CD4-positive, alpha-beta memory T cell (primary cell): ENCODE results near the gene APC2. TPM values are rescaled to one million over a fixed set of nuclear protein-coding genes. Genes with fewer than 3 reads are reported as not detected.

Experiments
- CTCF ChIA-PET: fragments of 350-600 bp; sonication (Branson Sonifier 250); formaldehyde crosslinking; loops from one replicate; lab custom pipeline; 2021; ENCODE audit warnings: inconsistent platforms; ENCODE audit not compliant: partially characterized antibody; lab: Charles Lee
- POLR2A ChIA-PET: fragments of 350-600 bp; sonication (Branson Sonifier 250); formaldehyde crosslinking; loops from one replicate; lab custom pipeline; 2021; ENCODE audit not compliant: partially characterized antibody; lab: Charles Lee
- DNase-seq, 5 donors: peaks; one replicate each; pipeline versions ENCODE4 v3.0.0 to v3.0.0-alpha.2; 2020 to 2022; ENCODE audit warnings: mixed read lengths in 1 of 5
- H3K27ac ChIP-seq: one replicate; pipeline ENCODE4 v1.7.0; 2013; ENCODE audit warnings: low read depth, low read length
- H3K27me3 ChIP-seq: 2 replicates; pipeline ENCODE4 v1.7.0; 2013; ENCODE audit warnings: mild to moderate bottlenecking, low read length, moderate library complexity; ENCODE audit not compliant: insufficient read depth
- H3K36me3 ChIP-seq: 2 replicates; pipeline ENCODE4 v1.7.0; 2013; ENCODE audit warnings: mild to moderate bottlenecking, low read length, moderate library complexity; ENCODE audit not compliant: insufficient read depth
- H3K4me1 ChIP-seq: 2 replicates; pipeline ENCODE4 v1.7.0; 2013; ENCODE audit warnings: mild to moderate bottlenecking, low read length, moderate library complexity; ENCODE audit not compliant: insufficient read depth
- H3K4me3 ChIP-seq, 2 donors: one replicate each; pipeline ENCODE4 v1.7.0; 2013; ENCODE audit warnings: low read length in 2 of 2, mild to moderate bottlenecking in 1 of 2
- H3K9me3 ChIP-seq, 2 donors: one replicate each; pipeline ENCODE4 v1.7.0; 2013; ENCODE audit warnings: low read length in 2 of 2, control low read depth in 1 of 2; ENCODE audit not compliant: control insufficient read depth in 1 of 2
- H3K27ac Mint-ChIP-seq, 7 donors: one replicate each; pipeline ENCODE4 v1.8.0; 2020 to 2021; ENCODE audit warnings: mixed read lengths in 7 of 7, mild to moderate bottlenecking in 6 of 7, inconsistent platforms in 3 of 7, moderate library complexity in 3 of 7
- H3K27me3 Mint-ChIP-seq, 2 donors: one replicate each; pipeline ENCODE4 v1.8.0; 2020 to 2021; ENCODE audit warnings: mixed read lengths in 2 of 2
- H3K36me3 Mint-ChIP-seq, 2 donors: one replicate each; pipeline ENCODE4 v1.8.0; 2020 to 2021; ENCODE audit warnings: mixed read lengths in 2 of 2, inconsistent platforms in 1 of 2, mild to moderate bottlenecking in 1 of 2
- H3K4me1 Mint-ChIP-seq, 4 donors: one replicate each; pipeline ENCODE4 v1.8.0; 2020 to 2021; ENCODE audit warnings: mixed read lengths in 4 of 4, mild to moderate bottlenecking in 1 of 4
- H3K4me3 Mint-ChIP-seq, 8 donors: one replicate each; pipeline ENCODE4 v1.8.0; 2020 to 2021; ENCODE audit warnings: mixed read lengths in 8 of 8, mild to moderate bottlenecking in 7 of 8, moderate library complexity in 6 of 8, inconsistent platforms in 3 of 8
- H3K9me3 Mint-ChIP-seq, 8 donors: one replicate each; pipeline ENCODE4 v1.8.0; 2020 to 2021; ENCODE audit warnings: mixed read lengths in 8 of 8, mild to moderate bottlenecking in 5 of 8, inconsistent platforms in 3 of 8, moderate library complexity in 1 of 8
- intact Hi-C: fragments of 100-400 bp; cut with micrococcal nuclease; formaldehyde crosslinking; loops from one replicate; pipeline ENCODE4 v1.15.1; 2023
- polyA plus RNA-seq, 2 donors: library from polyadenylated mRNA; unstranded; fragments of 300-500 nt; fragmentation: Illumina TruSeq; gene quantifications; one replicate each; pipeline ENCODE4 v1.2.3, GENCODE V29; 2021
- total RNA-seq, 2 experiments: library from RNA; stranded (reverse); gene quantifications; one replicate each; pipeline ENCODE4 v1.2.3, GENCODE V29; 2021

Gene APC2
- total and polyA plus RNA-seq, 4 experiments from 2014 or later, result not detected

- H3K4me3 Mint-ChIP-seq, result peak overlapping the region in 2 of 8 donors; percentile 85 to 88
- peaks cover 3 to 19% of the 10 kb centered on the region in 2 donors for H3K27me3 Mint-ChIP-seq
- Histone ChIP-seq H3K4me3 (peak overlapping the region in 1 of 2 donors; percentile 2), H3K4me1 (peaks cover 27% of the 10 kb centered on the region), H3K9me3 (no peaks in the 10 kb centered on the region), H3K27me3 (no peaks in the 10 kb centered on the region), H3K36me3 (no peaks in the 10 kb centered on the region), H3K27ac (peak overlapping the region; percentile 21)
- H3K9me3 Mint-ChIP-seq, result peaks cover 0 to 2% (median 0%) of the 10 kb centered on the region in 8 donors
- CTCF ChIA-PET, result no interaction called here
- POLR2A ChIA-PET, result no interaction called here
- H3K27ac Mint-ChIP-seq, result peak overlapping the region in 5 of 7 donors; percentile 90 to 98 (median 92)
- peaks cover 0 to 3% of the 10 kb centered on the region in 2 donors for H3K36me3 Mint-ChIP-seq
- intact Hi-C loops, result loop anchor here (1.0 kb wide), 1 partner anchor 17 kb away; the partner anchor contains the start of gene PCSK4
- no peak for DNase-seq
- peaks cover 10 to 27% (median 14%) of the 10 kb centered on the region in 4 donors for H3K4me1 Mint-ChIP-seq
Observed at GRCh38 chr19:1507192-1507660, 57.3 kb downstream of the APC2 start.

DNA sequence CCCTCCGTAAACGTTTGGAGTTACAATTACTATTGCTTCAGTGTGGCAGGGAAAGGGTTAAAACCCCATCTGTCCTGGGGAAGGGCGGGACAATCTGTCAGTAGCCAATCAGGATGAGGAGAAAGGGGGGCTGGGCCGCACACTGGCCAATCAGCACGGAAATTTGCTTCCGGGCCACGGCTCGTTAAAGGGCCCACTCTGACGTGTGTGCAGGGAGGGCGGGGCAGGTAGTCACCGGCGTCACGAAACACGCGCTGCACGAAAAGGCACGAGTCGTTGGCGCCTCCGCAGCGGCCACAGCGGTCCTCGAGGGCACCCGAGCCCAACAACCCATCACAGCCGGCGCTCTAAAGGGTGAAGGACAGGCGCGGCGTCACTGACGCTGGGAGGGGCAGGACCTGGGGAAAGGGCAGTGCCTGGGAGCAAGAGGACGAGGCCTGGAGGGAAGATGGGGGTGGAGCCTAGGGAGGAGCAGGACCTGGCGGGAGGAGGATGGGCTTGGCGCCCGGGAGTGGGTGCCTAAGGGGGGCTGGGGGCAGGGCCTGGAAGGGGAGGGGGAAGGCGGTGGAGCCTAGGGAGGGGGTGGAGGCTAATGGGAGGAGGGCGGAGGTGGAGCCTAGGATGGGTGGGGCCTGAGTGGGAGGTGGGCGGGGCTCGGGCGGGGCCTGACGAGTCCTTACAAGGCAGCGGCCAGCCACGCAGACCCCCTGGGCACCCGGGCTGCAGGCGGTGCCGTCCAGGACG, 58.0 kb downstream of the APC2 start:
- ChIA-PET POLR2A (no interaction called here), CTCF (interaction anchor here (1.0 to 1.5 kb wide), 2 partner anchors 17 to 62 kb away, joined by 3 read pairs; partner anchors contain the start of gene REEP6)
- Histone ChIP-seq H3K27me3 (no peaks in the 10 kb centered on the region), H3K4me1 (peaks cover 32% of the 10 kb centered on the region), H3K4me3 (peak overlapping the region in 1 of 2 donors; percentile 15), H3K36me3 (no peaks in the 10 kb centered on the region), H3K27ac (peak overlapping the region; percentile 50), H3K9me3 (no peaks in the 10 kb centered on the region)
- peak overlapping the region; percentile 71 to 89 (median 84) for H3K4me3 Mint-ChIP-seq
- peaks cover 10 to 32% (median 15%) of the 10 kb centered on the region in 4 donors for H3K4me1 Mint-ChIP-seq
- peak overlapping the region; percentile 90 to 98 (median 92) for H3K27ac Mint-ChIP-seq
- H3K36me3 Mint-ChIP-seq, result peaks cover 0 to 3% of the 10 kb centered on the region in 2 donors
- intact Hi-C loops, result loop anchor here (1.0 kb wide), 1 partner anchor 18 kb away; the partner anchor contains the start of gene PCSK4
- H3K27me3 Mint-ChIP-seq, result peaks cover 1 to 19% of the 10 kb centered on the region in 2 donors
- peak; percentile 91 to 95 (median 94) for DNase-seq
- peaks cover 0 to 2% (median 0%) of the 10 kb centered on the region in 8 donors for H3K9me3 Mint-ChIP-seq

- intact Hi-C loops, result no loop called here
- H3K27ac ChIP-seq, result no peak overlapping the region
- Mint-ChIP-seq H3K4me1 (peaks cover 10 to 32% (median 15%) of the 10 kb centered on the region in 4 donors), H3K4me3 (peak overlapping the region in 4 of 8 donors; percentile 41 to 72 (median 60)), H3K27me3 (peaks cover 1 to 19% of the 10 kb centered on the region in 2 donors), H3K36me3 (peaks cover 0 to 3% of the 10 kb centered on the region in 2 donors), H3K27ac (peak overlapping the region in 4 of 7 donors; percentile 9 to 88 (median 62)), H3K9me3 (peaks cover 0 to 2% (median 0%) of the 10 kb centered on the region in 8 donors)
- peaks cover 27% of the 10 kb centered on the region for H3K4me1 ChIP-seq
- no peak for DNase-seq
- no peak overlapping the region for H3K4me3 ChIP-seq
- no peaks in the 10 kb centered on the region for H3K27me3 ChIP-seq
- no peaks in the 10 kb centered on the region for H3K9me3 ChIP-seq
- CTCF ChIA-PET, result interaction anchor here (0.7 to 1.5 kb wide), 3 partner anchors 17 to 66 kb away, joined by 3 read pairs; partner anchors contain the start of gene REEP6
- POLR2A ChIA-PET, result no interaction called here
- no peaks in the 10 kb centered on the region for H3K36me3 ChIP-seq
Observed at GRCh38 chr19:1508507-1508856, 58.6 kb downstream of the APC2 start.

- peak overlapping the region in 1 of 8 donors; percentile 2 for H3K4me3 Mint-ChIP-seq
- Histone ChIP-seq H3K4me3 (no peak overlapping the region), H3K9me3 (no peaks in the 10 kb centered on the region), H3K27ac (no peak overlapping the region), H3K27me3 (no peaks in the 10 kb centered on the region), H3K36me3 (no peaks in the 10 kb centered on the region), H3K4me1 (peaks cover 24% of the 10 kb centered on the region)
- ChIA-PET CTCF (interaction anchor here (1.5 kb wide), 1 partner anchor 19 kb away, joined by 3 read pairs; the partner anchor contains the start of gene REEP6), POLR2A (no interaction called here)
- peaks cover 0 to 16% of the 10 kb centered on the region in 2 donors for H3K27me3 Mint-ChIP-seq
- peaks cover 10 to 32% (median 15%) of the 10 kb centered on the region in 4 donors for H3K4me1 Mint-ChIP-seq
- peaks cover 0 to 1% (median 0%) of the 10 kb centered on the region in 8 donors for H3K9me3 Mint-ChIP-seq
- H3K36me3 Mint-ChIP-seq, result peaks cover 0 to 3% of the 10 kb centered on the region in 2 donors
- peak overlapping the region in 3 of 7 donors; percentile 5 to 31 (median 22) for H3K27ac Mint-ChIP-seq
- intact Hi-C loops, result no loop called here
- DNase-seq, result no peak
Observed at GRCh38 chr19:1509602-1510441, 59.9 kb downstream of the APC2 start.

DNA sequence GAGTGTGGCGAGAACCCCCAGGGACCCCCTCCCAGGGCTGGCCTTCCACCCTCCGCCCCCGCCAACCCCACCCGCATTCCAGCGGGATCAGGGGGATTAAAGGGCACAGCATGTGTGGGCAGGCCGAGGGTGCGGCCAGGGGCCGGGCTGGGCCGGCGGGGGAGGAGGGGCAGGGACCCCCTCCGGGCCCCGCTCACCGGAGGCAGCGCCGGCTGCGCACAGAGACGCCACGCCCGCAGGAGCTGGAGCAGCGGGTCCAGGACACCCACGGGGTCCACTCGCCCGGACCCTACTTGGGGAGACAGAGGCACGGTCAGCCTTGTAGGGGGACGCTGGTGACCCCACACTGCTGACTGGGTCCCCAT, 60.5 kb downstream of the APC2 start:
- H3K4me3 Mint-ChIP-seq, result peak overlapping the region in 1 of 8 donors; percentile 25
- peaks cover 0 to 15% of the 10 kb centered on the region in 2 donors for H3K27me3 Mint-ChIP-seq
- Histone ChIP-seq H3K4me1 (peaks cover 24% of the 10 kb centered on the region), H3K4me3 (no peak overlapping the region), H3K9me3 (no peaks in the 10 kb centered on the region), H3K36me3 (no peaks in the 10 kb centered on the region), H3K27me3 (no peaks in the 10 kb centered on the region), H3K27ac (no peak overlapping the region)
- POLR2A ChIA-PET, result no interaction called here
- H3K36me3 Mint-ChIP-seq, result peaks cover 0 to 3% of the 10 kb centered on the region in 2 donors
- peaks cover 0 to 1% (median 0%) of the 10 kb centered on the region in 8 donors for H3K9me3 Mint-ChIP-seq
- CTCF ChIA-PET, result no interaction called here
- no peak overlapping the region for H3K27ac Mint-ChIP-seq
- intact Hi-C loops, result no loop called here
- H3K4me1 Mint-ChIP-seq, result peaks cover 10 to 32% (median 15%) of the 10 kb centered on the region in 4 donors
- DNase-seq, result no peak

DNA sequence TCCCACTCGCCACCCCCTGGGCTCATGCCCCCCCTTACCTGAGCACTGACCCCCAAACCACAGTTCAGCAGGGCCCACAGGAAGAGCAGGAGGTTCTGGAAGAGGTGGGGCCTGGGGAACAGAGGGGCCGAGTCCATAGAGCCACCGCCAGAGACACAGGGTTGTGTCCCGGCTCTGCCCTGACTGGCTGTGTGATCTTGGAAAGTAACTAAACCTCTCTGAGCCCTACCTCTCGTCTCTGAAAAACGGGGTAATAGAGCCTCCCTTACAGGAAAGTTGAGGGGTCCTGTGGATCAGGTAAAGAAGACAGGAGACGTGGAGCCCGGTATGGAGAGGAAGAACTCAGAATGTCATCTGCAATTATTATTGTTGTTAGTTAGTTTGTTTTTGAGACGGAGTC, 60.9 kb downstream of the APC2 start:
- ChIA-PET POLR2A (no interaction called here), CTCF (no interaction called here)
- peaks cover 0 to 1% (median 0%) of the 10 kb centered on the region in 8 donors for H3K9me3 Mint-ChIP-seq
- no peaks in the 10 kb centered on the region for H3K36me3 ChIP-seq
- no peak overlapping the region for H3K27ac ChIP-seq
- peak overlapping the region in 4 of 8 donors; percentile 15 to 73 (median 40) for H3K4me3 Mint-ChIP-seq
- peak overlapping the region in 2 of 7 donors; percentile 41 to 85 for H3K27ac Mint-ChIP-seq
- DNase-seq, result no peak
- intact Hi-C loops, result no loop called here
- H3K4me3 ChIP-seq, result no peak overlapping the region
- H3K4me1 Mint-ChIP-seq, result peaks cover 10 to 32% (median 15%) of the 10 kb centered on the region in 4 donors
- no peaks in the 10 kb centered on the region for H3K9me3 ChIP-seq
- peaks cover 24% of the 10 kb centered on the region for H3K4me1 ChIP-seq
- H3K27me3 Mint-ChIP-seq, result peaks cover 0 to 11% of the 10 kb centered on the region in 2 donors
- H3K36me3 Mint-ChIP-seq, result peaks cover 0 to 3% of the 10 kb centered on the region in 2 donors
- H3K27me3 ChIP-seq, result no peaks in the 10 kb centered on the region
